ENCODE data around the gene SMIM8. TPM values are rescaled to one million over a fixed set of nuclear protein-coding genes. Genes with fewer than 3 reads are reported as not detected.

The SMIM8 gene
- total RNA-seq, 1 donor from 2014 or later, result 3.3 TPM

DNA sequence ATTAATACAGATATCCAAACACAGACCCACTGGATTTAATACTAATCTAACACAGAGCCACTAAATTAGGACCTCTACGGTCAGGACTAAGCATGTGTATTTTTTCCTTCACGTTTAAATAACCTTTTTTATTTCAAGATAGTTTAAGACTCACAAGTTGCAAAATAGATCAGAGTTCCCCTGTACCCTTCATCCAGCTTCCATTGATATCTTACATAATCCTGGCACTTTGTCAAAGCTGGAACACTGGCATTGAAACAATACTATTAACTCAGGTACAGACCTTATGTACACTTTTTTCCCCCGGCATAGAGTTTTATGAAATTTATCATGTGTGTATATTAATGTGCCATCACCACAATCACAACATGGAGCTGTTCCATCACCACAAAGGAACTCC is 24.3 kb downstream of the SMIM8 start:
- no peak for DNase-seq (ENCODE audit: low read depth)
- no peak overlapping the region for H3K4me3 ChIP-seq (ENCODE audit: low read depth, low read length)
- no peaks in the 10 kb centered on the region for H3K36me3 ChIP-seq (ENCODE audit: control insufficient read depth, insufficient read depth, low read length)
- TF ChIP-seq CTCF (IDR thresholded peaks at IDR 0.05; ENCODE audit: insufficient read depth, low read length, poor library complexity, severe bottlenecking), result no peak
- no peaks in the 10 kb centered on the region for H3K27me3 ChIP-seq (ENCODE audit: control insufficient read depth, insufficient read depth, low read length)

GRCh38 chr6:87349896-87350295 is 27.5 kb downstream of the SMIM8 start:
- no peak for TF ChIP-seq CTCF (IDR thresholded peaks at IDR 0.05; ENCODE audit: insufficient read depth, low read length, poor library complexity, severe bottlenecking)
- no peaks in the 10 kb centered on the region for H3K36me3 ChIP-seq (ENCODE audit: control insufficient read depth, insufficient read depth, low read length)
- H3K27me3 ChIP-seq (ENCODE audit: control insufficient read depth, insufficient read depth, low read length), result no peaks in the 10 kb centered on the region
- DNase-seq (ENCODE audit: low read depth), result no peak
- H3K4me3 ChIP-seq (ENCODE audit: low read depth, low read length), result no peak overlapping the region

DNA sequence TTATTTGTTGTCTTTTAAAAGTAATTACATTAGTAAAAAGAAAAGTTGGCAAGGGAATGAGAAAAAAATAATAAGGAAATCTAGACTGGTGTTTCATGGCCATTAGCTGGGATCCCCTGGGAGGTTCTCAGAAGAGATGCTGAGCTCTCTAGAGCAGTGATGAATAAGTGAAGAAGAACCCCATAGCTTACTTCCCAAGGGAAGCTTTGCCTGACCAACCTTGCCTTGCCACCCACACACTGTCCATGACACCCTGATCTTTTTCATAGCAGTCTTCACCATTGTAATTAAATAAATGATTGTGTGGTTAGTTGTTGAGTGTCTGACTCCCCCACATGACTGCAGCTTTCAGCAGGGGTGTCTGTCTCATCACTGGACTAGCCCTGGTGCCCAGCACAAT is 28.1 kb downstream of the SMIM8 start:
- no peak for DNase-seq (ENCODE audit: low read depth)
- no peaks in the 10 kb centered on the region for H3K27me3 ChIP-seq (ENCODE audit: control insufficient read depth, insufficient read depth, low read length)
- no peak overlapping the region for H3K4me3 ChIP-seq (ENCODE audit: low read depth, low read length)
- H3K36me3 ChIP-seq (ENCODE audit: control insufficient read depth, insufficient read depth, low read length), result no peaks in the 10 kb centered on the region
- no peak for TF ChIP-seq CTCF (IDR thresholded peaks at IDR 0.05; ENCODE audit: insufficient read depth, low read length, poor library complexity, severe bottlenecking)

GRCh38 chr6:87351583-87351982 is 29.2 kb downstream of the SMIM8 start:
- Histone ChIP-seq H3K4me3 (ENCODE audit: low read depth, low read length) (no peak overlapping the region), H3K27me3 (ENCODE audit: control insufficient read depth, insufficient read depth, low read length) (no peaks in the 10 kb centered on the region), H3K36me3 (ENCODE audit: control insufficient read depth, insufficient read depth, low read length) (no peaks in the 10 kb centered on the region)
- TF ChIP-seq CTCF (IDR thresholded peaks at IDR 0.05; ENCODE audit: insufficient read depth, low read length, poor library complexity, severe bottlenecking), result no peak
- DNase-seq (ENCODE audit: low read depth), result no peak

GRCh38 chr6:87356181-87356580 is 33.8 kb downstream of the SMIM8 start:
- Histone ChIP-seq H3K36me3 (ENCODE audit: control insufficient read depth, insufficient read depth, low read length) (no peaks in the 10 kb centered on the region), H3K4me3 (ENCODE audit: low read depth, low read length) (no peak overlapping the region), H3K27me3 (ENCODE audit: control insufficient read depth, insufficient read depth, low read length) (no peaks in the 10 kb centered on the region)
- no peak for TF ChIP-seq CTCF (IDR thresholded peaks at IDR 0.05; ENCODE audit: insufficient read depth, low read length, poor library complexity, severe bottlenecking)
- DNase-seq (ENCODE audit: low read depth), result no peak

- no peak overlapping the region for H3K4me3 ChIP-seq (ENCODE audit: low read depth, low read length)
Measured at GRCh38 chr6:87357479-87358196, 35.2 kb downstream of the SMIM8 start.

More at GRCh38 chr6:87357479-87358196, 35.2 kb downstream of the SMIM8 start:
- no peak for TF ChIP-seq CTCF (IDR thresholded peaks at IDR 0.05; ENCODE audit: insufficient read depth, low read length, poor library complexity, severe bottlenecking)
- no peaks in the 10 kb centered on the region for H3K36me3 ChIP-seq (ENCODE audit: control insufficient read depth, insufficient read depth, low read length)
- no peak for DNase-seq (ENCODE audit: low read depth)
- H3K27me3 ChIP-seq (ENCODE audit: control insufficient read depth, insufficient read depth, low read length), result no peaks in the 10 kb centered on the region

Measured in kidney epithelial cell (primary cell).